H1 (cell line): Measurements from ENCODE around the gene MAGEB3. TPM values are rescaled to one million over a fixed set of nuclear protein-coding genes. Genes with fewer than 3 reads are reported as not detected.

ENCODE experiments used
- CTCF ChIA-PET: fragments of 300-600 bp; sonication (Branson Sonifier 250); formaldehyde crosslinking; loops from one replicate; lab custom pipeline; 2021; ENCODE audit not compliant: partially characterized antibody; lab: Charles Lee
- POLR2A ChIA-PET: fragments of 300-600 bp; sonication (Branson Sonifier 250); formaldehyde crosslinking; loops from one replicate; lab custom pipeline; 2021; ENCODE audit warnings: inconsistent platforms; ENCODE audit not compliant: partially characterized antibody; lab: Charles Lee
- DNase-seq, 2 experiments: peaks; one replicate each; pipeline versions ENCODE4 v3.0.0 to v3.0.0-alpha.2; 2010 to 2022; ENCODE audit warnings: low spot score in 2 of 2, low read depth in 1 of 2, mixed read lengths in 1 of 2
- FAIRE-seq: peaks from 2 replicates; lab custom pipeline; 2011; peaks lifted over from hg19 to GRCh38; lab: Jason Lieb, UNC
- H2AFZ ChIP-seq: 2 replicates; pipeline ENCODE4 v1.8.1; 2012; ENCODE audit warnings: low read length, inconsistent platforms
- H2AK5ac ChIP-seq: 2 replicates; pipeline ENCODE4 v1.6.1; 2013; ENCODE audit warnings: low read depth, low read length
- H2BK120ac ChIP-seq: replicated peaks from 2 replicates; pipeline ENCODE3; 2013; ENCODE audit warnings: low read depth, low read length, inconsistent platforms
- H2BK12ac ChIP-seq: 2 replicates; pipeline ENCODE4 v1.6.1; 2013; ENCODE audit warnings: low read depth, low read length
- H2BK15ac ChIP-seq: 2 replicates; pipeline ENCODE4 v1.6.1; 2013; ENCODE audit warnings: low read length
- H2BK20ac ChIP-seq: 2 replicates; pipeline ENCODE4 v1.6.1; 2013; ENCODE audit warnings: low read length
- H2BK5ac ChIP-seq: 2 replicates; pipeline ENCODE4 v1.6.1; 2013; ENCODE audit warnings: low read depth, low read length
- H3K14ac ChIP-seq: 2 replicates; pipeline ENCODE4 v1.6.1; 2013; ENCODE audit warnings: inconsistent platforms; ENCODE audit not compliant: insufficient read length
- H3K18ac ChIP-seq: 2 replicates; pipeline ENCODE4 v1.6.1; 2013; ENCODE audit warnings: low read length; ENCODE audit errors: extremely low read depth
- H3K23ac ChIP-seq: 2 replicates; pipeline ENCODE4 v1.6.1; 2013; ENCODE audit warnings: inconsistent platforms; ENCODE audit not compliant: insufficient read length
- H3K23me2 ChIP-seq: 2 replicates; pipeline ENCODE4 v1.6.1; 2013; ENCODE audit warnings: low read depth, low read length
- H3K27ac ChIP-seq: 2 replicates; pipeline ENCODE4 v1.6.1; 2011; ENCODE audit warnings: low read depth, low read length, inconsistent platforms
- H3K27me3 ChIP-seq, 4 experiments: replicated peaks in 1 of 4; 1 replicate in 1 of 4; 2 replicates in 3 of 4; pipeline versions ENCODE4 v1.6.1 to v1.8.1; 2011 to 2013; ENCODE audit warnings: low read length in 3 of 4, mild to moderate bottlenecking in 3 of 4, inconsistent platforms in 2 of 4, mixed read lengths in 2 of 4, moderate library complexity in 1 of 4; ENCODE audit not compliant: control insufficient read depth in 3 of 4, insufficient read depth in 3 of 4; ENCODE audit errors: extremely low read depth in 1 of 4
- H3K36me3 ChIP-seq, 4 experiments: 2 replicates each; pipeline versions ENCODE4 v1.6.1 to v1.8.1; 2011 to 2013; ENCODE audit warnings: mild to moderate bottlenecking in 4 of 4, low read length in 3 of 4, moderate library complexity in 2 of 4, control low read depth in 1 of 4, inconsistent platforms in 1 of 4; ENCODE audit not compliant: insufficient read depth in 4 of 4, control insufficient read depth in 2 of 4
- H3K4ac ChIP-seq: replicated peaks from 2 replicates; pipeline ENCODE3; 2013; ENCODE audit warnings: low read length, low read depth, mixed read lengths, inconsistent platforms; ENCODE audit not compliant: insufficient read length
- H3K4me1 ChIP-seq, 4 experiments: replicated peaks in 1 of 4; 1 replicate in 1 of 4; 2 replicates in 3 of 4; pipeline versions ENCODE4 v1.6.1 to v1.8.1; 2011 to 2013; ENCODE audit warnings: low read length in 3 of 4, inconsistent platforms in 2 of 4, mixed read lengths in 1 of 4; ENCODE audit not compliant: insufficient read depth in 4 of 4, control insufficient read depth in 3 of 4
- H3K4me2 ChIP-seq, 2 experiments: 2 replicates each; pipeline versions ENCODE4 v1.6.1 to v1.8.1; 2011 to 2013; ENCODE audit warnings: low read depth in 2 of 2, low read length in 2 of 2, control low read depth in 1 of 2, inconsistent platforms in 1 of 2, mild to moderate bottlenecking in 1 of 2; ENCODE audit not compliant: insufficient read depth in 1 of 2
- H3K4me3 ChIP-seq, 4 experiments: fragments of 200-600, 300-600 bp in 1 of 4; sonication (generic), shearing (Covaris generic), sonication (Bioruptor Twin) in 1 of 4; 2 replicates each; pipeline versions ENCODE4 v1.5.1 to v1.8.1; 2011 to 2016; ENCODE audit warnings: low read length in 4 of 4, low read depth in 3 of 4, control low read depth in 2 of 4, inconsistent platforms in 2 of 4, mild to moderate bottlenecking in 2 of 4, mixed read lengths in 1 of 4, moderate library complexity in 1 of 4; ENCODE audit not compliant: insufficient read depth in 2 of 4; ENCODE audit errors: extremely low read depth in 1 of 4
- H3K56ac ChIP-seq: replicated peaks from 2 replicates; pipeline ENCODE3; 2013; ENCODE audit warnings: low read depth, mild to moderate bottlenecking, mixed read lengths, low read length, inconsistent platforms; ENCODE audit not compliant: insufficient read length
- H3K79me1 ChIP-seq: 2 replicates; pipeline ENCODE4 v1.6.1; 2013; ENCODE audit warnings: low read depth, low read length, control low read depth
- H3K79me2 ChIP-seq, 2 experiments: 2 replicates each; pipeline versions ENCODE4 v1.6.1 to v1.8.1; 2012 to 2013; ENCODE audit warnings: low read length in 2 of 2, mild to moderate bottlenecking in 2 of 2, inconsistent platforms in 1 of 2; ENCODE audit not compliant: insufficient read depth in 2 of 2, control insufficient read depth in 1 of 2
- H3K9ac ChIP-seq, 4 experiments: replicated peaks in 1 of 4; 1 replicate in 1 of 4; 2 replicates in 3 of 4; pipeline versions ENCODE4 v1.6.1 to v1.8.1; 2011 to 2013; ENCODE audit warnings: low read depth in 3 of 4, low read length in 3 of 4, control low read depth in 2 of 4, mild to moderate bottlenecking in 2 of 4, moderate library complexity in 2 of 4, inconsistent platforms in 1 of 4; ENCODE audit errors: extremely low read depth in 1 of 4
- H3K9me3 ChIP-seq, 2 experiments: 2 replicates each; pipeline versions ENCODE4 v1.6.1 to v1.8.1; 2012 to 2013; ENCODE audit warnings: mild to moderate bottlenecking in 2 of 2, moderate library complexity in 2 of 2, control low read depth in 1 of 2, inconsistent platforms in 1 of 2, low read depth in 1 of 2, low read length in 1 of 2, mixed read lengths in 1 of 2; ENCODE audit not compliant: insufficient read depth in 2 of 2
- H4K20me1 ChIP-seq, 2 experiments: replicated peaks in 1 of 2; 2 replicates each; pipeline versions ENCODE3 to v1.8.1; 2011 to 2013; ENCODE audit warnings: inconsistent platforms in 2 of 2, low read length in 2 of 2, mild to moderate bottlenecking in 1 of 2; ENCODE audit not compliant: insufficient read depth in 2 of 2, control insufficient read depth in 1 of 2
- H4K5ac ChIP-seq: 2 replicates; pipeline ENCODE4 v1.6.1; 2013; ENCODE audit warnings: low read length, low read depth, mixed read lengths, inconsistent platforms; ENCODE audit not compliant: insufficient read length
- H4K8ac ChIP-seq: 2 replicates; pipeline ENCODE4 v1.8.0; 2013; ENCODE audit warnings: mild to moderate bottlenecking, moderate library complexity, low read length, inconsistent platforms; ENCODE audit not compliant: insufficient read depth; ENCODE audit errors: extremely low read depth
- H4K91ac ChIP-seq: replicated peaks from 2 replicates; pipeline ENCODE3; 2013; ENCODE audit warnings: low read length, mixed read lengths, inconsistent platforms; ENCODE audit not compliant: insufficient read length
- NRF1 ChIP-seq: IDR thresholded peaks from 2 replicates; pipeline ENCODE4 v1.6.1; 2011; ENCODE audit warnings: mild to moderate bottlenecking, low read depth, low read length, improper control_type of control experiment
- POLR2AphosphoS5 ChIP-seq: IDR thresholded peaks from 2 replicates; pipeline ENCODE4 v1.6.1; 2011; ENCODE audit warnings: low read depth, low read length
- RBBP5 ChIP-seq: IDR thresholded peaks from 2 replicates; pipeline ENCODE4 v1.7.1; 2012; ENCODE audit warnings: low read depth, mild to moderate bottlenecking, inconsistent platforms, low read length, moderate library complexity, borderline replicate concordance
- TCF12 ChIP-seq: IDR thresholded peaks from 2 replicates; pipeline ENCODE4 v1.6.1; 2011; ENCODE audit warnings: low read depth, mild to moderate bottlenecking, low read length
- YY1 ChIP-seq: IDR thresholded peaks from 2 replicates; pipeline ENCODE4 v1.6.1; 2011; ENCODE audit warnings: low read depth, mild to moderate bottlenecking, low read length
- WGBS, 2 experiments: shearing (Covaris generic) in 1 of 2; methylation state at CpG; one replicate each; pipeline versions ENCODE4 v1.1.6 to v1.1.7; 2013 to 2015; ENCODE audit warnings: low lambda C conversion rate in 2 of 2, mixed read lengths in 2 of 2, inconsistent platforms in 1 of 2, low coverage in 1 of 2, missing lambda C conversion rate in 1 of 2; ENCODE audit not compliant: insufficient replicate concordance in 2 of 2, insufficient coverage in 1 of 2, insufficient read length in 1 of 2; ENCODE audit errors: extremely low coverage in 1 of 2, missing lambda C conversion rate in 1 of 2; 5-methylcytosine and 5-hydroxymethylcytosine counted together
- polyA plus RNA-seq, 7 experiments: library from polyadenylated mRNA; depleted of rRNA in 3 of 7; stranded (reverse) in 5 of 7; unstranded in 2 of 7; fragments of >200 nt in 5 of 7; fragments of 200-250 nt in 2 of 7; gene quantifications; 1 replicate in 5 of 7; 2 replicates in 1 of 7; 4 replicates in 1 of 7; pipeline versions ENCODE4 v1.2.1 to v1.2.3, GENCODE V29; 2011 to 2013; ENCODE audit warnings: missing spikeins in 2 of 7, mixed read lengths in 2 of 7
- total RNA-seq: library from RNA; stranded (reverse); fragmentation: NEBNext Ultra II Directional; extraction: Animal tissue kit (Norgen Biotek cat#: 25700); gene quantifications from 2 replicates; pipeline ENCODE4 v1.2.1, GENCODE V29; 2021

MAGEB3 gene
- total and polyA plus RNA-seq, 2 of the 8 experiments (the other 6 are each of a cell fraction or from before 2014, with no cell fraction given): not detected

DNA sequence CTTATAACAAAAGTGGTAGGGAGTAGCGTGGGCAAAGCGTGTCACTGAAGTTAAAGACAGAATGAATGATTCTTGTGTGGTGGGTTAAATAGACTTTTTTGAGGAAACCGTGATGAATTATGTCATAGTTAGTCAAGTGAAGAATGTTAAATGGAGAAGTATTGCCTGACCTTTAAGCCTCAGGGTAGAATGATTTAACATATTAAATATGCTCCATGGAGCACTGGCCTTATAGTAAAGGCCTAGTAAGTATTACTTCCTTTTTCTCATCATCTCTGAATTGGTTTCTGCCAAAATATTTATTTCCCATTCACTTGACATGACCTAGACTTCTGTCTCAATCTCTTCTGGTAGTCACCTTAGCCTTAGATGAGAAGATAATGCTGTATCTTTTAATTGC, 40.2 kb downstream of the MAGEB3 start:
- no peak overlapping the region for H2BK120ac ChIP-seq
- no peaks in the 10 kb centered on the region for H3K27me3 ChIP-seq
- no peak overlapping the region for H4K91ac ChIP-seq
- CTCF ChIA-PET: no interaction called here
- H2AFZ ChIP-seq: no peak overlapping the region
- no peak overlapping the region for H4K8ac ChIP-seq
- TF ChIP-seq RBBP5: no peak
- TF ChIP-seq TCF12: no peak
- no peak for TF ChIP-seq POLR2AphosphoS5
- no peak for TF ChIP-seq YY1
- no peak for TF ChIP-seq NRF1
- no peak overlapping the region for H2BK20ac ChIP-seq
- FAIRE-seq (no peak), DNase-seq (no peak)
- H4K20me1 ChIP-seq: no peaks in the 10 kb centered on the region
- H3K23ac ChIP-seq: no peak overlapping the region
- H3K27ac ChIP-seq: no peak overlapping the region
- no peak overlapping the region for H2BK5ac ChIP-seq
- POLR2A ChIA-PET: no interaction called here
- no peak overlapping the region for H3K18ac ChIP-seq
- H3K9me3 ChIP-seq: no peaks in the 10 kb centered on the region
- no peak overlapping the region for H2AK5ac ChIP-seq
- H3K4me1 ChIP-seq: no peaks in the 10 kb centered on the region
- no peak overlapping the region for H3K4ac ChIP-seq
- H3K36me3 ChIP-seq: no peaks in the 10 kb centered on the region
- H2BK15ac ChIP-seq: no peak overlapping the region
- H3K79me2 ChIP-seq: no peaks in the 10 kb centered on the region
- no peaks in the 10 kb centered on the region for H3K79me1 ChIP-seq
- H3K4me2 ChIP-seq: no peak overlapping the region
- no peak overlapping the region for H3K9ac ChIP-seq
- H4K5ac ChIP-seq: no peak overlapping the region
- WGBS, 2 experiments: 91% methylated on average over 3 of the region's 3 CpGs; no CpG with 5 or more reads in 1 of the 2 experiments
- H3K4me3 ChIP-seq: no peak overlapping the region
- H3K14ac ChIP-seq: no peak overlapping the region
- no peaks in the 10 kb centered on the region for H3K23me2 ChIP-seq
- no peak overlapping the region for H3K56ac ChIP-seq
- H2BK12ac ChIP-seq: no peak overlapping the region
